ENCODE results near the gene HACL1.

The HACL1 gene

DNA sequence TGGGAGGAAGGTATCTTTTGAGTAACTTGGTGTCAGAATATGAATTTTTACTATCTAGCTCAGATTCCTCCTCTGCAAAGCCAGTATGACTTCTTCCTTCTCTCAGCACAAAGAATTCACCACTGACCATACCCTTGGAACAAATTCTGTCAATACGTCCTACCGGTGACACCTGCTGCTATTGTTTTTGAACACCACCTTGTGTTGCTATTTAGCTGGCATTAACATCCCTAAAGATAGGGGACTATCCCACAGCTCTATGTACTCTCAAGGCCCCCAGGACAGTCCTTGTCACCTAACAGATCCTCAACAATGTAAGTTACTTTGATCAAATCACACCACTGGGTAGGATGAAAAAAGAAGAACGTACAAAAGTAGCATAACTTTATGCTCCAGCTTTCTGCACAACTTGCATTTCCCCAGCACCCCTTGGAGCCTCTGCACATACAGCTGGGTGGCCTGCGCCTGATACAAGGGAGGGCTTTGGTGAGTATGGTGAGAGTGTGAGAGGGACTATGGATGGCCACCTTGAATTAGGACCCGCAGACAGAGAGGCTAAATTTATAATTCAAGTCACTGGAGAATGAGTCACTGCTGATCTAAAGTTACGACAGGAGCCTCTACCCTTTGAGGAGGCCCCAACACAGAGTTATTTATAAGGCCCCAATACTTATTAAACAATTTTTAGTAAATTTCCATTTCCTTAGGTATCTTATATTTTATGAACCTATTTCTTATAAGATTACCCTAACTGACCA, 77.5 kb downstream of the HACL1 start:
- DNase-seq (ENCODE audit: low spot score): no peak

DNA sequence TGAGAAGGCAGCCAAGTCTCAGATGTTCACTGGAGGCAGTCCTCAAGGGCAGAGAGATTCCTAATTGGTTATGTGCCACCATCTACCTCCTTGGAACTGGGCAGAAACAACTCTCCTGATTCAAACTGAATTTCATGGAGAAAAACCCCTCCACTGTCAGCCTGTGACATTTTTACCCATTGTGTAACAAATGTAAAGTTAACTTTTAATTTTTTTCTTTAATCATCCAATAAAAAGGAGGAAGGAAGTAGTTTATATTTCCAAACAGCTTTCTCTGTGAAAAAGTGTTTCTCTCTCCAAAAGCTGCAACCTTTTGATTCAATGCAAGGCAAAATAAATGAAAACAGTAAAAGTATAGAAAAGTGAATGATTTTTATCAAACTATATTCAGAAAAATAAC, 79.4 kb downstream of the HACL1 start:
- no peak for DNase-seq (ENCODE audit: low spot score)

- no peak for DNase-seq (ENCODE audit: low spot score)
These were observed 79.8 kb downstream of the HACL1 start, which contains the start of gene COLQ for GRCh38 chr3:15521573-15521965. COLQ (minus strand) TSS chr3:15521706; CDS start chr3:15521625, 81 bp downstream.

DNA sequence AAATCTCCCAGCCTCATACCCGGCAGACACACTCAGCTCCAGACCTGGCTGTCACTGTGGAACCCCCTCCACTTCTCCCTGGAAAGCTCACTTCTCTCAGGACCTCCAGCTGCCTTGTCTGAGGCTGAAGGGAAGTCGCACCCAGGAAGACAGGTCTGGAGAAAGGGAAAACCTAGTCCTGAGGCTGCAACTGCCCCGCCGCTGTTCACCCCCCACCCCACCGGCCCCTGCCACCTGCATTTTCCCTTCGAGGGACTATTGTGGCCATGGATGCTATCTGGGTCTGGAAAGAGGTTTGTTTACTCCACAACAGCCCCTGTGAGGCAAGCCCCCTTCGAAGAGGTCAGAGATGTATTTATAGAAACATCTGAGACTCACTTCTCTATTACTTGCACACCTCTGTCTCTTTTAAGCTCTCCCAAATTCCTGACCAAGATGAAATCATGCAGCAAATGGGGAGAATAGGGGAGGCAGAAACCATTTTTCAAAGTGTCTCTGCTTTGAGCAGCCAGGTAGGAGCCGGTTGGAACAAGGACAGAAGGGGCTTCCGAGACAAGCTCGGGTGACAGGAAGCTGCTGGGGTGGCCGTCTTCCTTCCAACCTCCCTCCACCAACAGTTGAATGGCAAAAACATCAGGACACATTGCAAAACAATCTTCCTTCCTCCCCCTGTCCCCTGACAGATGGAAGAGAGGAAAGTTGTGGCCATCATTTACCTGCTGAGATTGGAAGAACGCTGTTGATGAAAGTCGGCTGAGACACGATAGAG, 80.4 kb downstream of the HACL1 start:
- no peak for DNase-seq (ENCODE audit: low spot score)

DNA sequence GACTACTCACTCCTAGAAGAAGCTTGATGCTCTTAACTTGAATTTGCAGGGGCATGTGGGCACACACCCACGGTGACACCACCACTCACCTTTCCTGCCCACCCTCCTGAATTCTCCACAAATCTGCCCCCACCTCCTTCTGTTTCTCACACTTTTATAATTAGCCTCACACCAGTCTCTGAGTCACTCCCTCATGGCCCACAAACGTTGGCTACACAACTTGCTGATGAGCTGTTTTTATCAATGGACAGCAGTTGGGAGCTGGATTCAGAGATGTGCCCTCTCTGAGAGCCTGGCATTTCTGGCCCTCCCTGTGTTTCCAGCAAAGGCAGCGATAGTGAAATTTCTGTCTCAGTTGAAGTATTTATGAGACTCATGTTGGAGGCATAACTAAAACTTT, 81.2 kb downstream of the HACL1 start:
- DNase-seq (ENCODE audit: low spot score): no peak

- DNase-seq (ENCODE audit: low spot score): no peak
These were observed 82.3 kb downstream of the HACL1 start for GRCh38 chr3:15519096-15519495.

DNA sequence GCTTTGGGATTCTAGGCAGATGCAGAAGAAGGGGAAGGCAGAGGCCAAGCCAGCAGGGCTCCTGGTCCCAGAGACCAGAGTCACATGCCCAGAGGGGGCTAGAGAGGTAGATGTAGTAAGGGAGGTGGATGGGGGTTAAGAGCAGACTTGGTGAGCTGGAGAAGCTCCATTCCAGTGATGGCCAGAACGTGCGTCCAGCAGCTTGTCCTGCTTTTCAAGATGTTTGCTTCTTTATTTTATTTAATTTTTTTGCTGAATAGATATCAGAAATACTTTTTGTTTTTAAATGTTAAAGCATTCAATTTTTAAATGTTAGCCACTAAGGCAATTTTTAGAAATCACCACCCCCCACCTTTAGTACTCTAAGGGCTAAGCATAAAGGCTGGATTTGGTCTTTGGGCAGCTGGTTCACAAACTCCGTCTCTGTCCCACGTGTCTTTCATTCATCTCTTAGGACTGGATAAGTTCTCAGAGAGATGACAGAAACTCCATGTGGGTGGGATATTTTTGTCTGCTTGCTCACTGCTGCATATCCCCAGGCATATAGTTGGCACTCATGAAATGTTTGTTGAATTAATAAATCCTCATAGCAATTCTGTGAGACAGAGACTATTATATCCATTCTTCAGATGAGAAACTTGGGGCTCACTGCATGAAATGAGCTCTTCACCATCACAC, 86.6 kb downstream of the HACL1 start:
- DNase-seq (ENCODE audit: low spot score): no peak

DNA sequence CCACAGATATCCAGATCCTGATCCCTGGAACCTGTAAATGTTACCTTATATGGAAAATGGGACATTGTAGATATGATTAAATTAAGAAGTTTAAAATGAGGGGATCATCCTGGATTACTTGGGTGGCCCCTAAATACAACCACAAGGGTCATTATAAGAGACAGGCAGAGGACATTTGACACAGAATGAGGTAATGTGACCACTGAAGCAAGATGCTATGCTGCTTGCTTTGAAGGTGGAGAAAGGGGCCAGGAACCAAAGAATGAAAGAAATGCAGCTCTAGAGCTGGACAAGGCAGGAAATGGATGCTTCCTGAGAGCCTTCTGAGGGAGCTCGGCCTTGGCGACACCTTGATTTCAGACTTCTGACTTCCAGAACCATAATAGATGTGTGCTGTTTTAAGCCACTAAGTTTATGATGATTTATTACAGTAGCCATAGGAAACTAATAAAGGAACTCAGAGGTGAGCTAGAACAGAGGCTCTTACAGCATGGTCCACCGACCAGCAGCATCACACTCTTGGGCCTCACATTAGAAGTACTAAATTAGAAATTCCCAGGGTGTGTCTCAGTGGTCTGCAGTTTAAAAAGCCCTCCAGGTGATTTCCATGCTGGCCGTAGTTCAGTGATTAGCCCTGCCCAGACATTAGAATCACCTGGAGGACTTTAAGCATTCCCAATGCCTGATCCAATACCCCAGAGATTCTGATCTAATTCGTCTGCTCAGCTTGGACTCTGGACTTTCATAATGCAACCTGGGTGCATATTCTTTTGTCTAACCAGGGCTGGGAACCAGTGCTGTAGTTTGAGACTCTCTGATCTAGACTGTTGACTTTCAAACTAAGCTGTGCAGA, 87.3 kb downstream of the HACL1 start:
- DNase-seq (ENCODE audit: low spot score): no peak

- DNase-seq (ENCODE audit: low spot score): no peak
These were observed 88.3 kb downstream of the HACL1 start for GRCh38 chr3:15513116-15513515.

GRCh38 chr3:15512166-15512565, 89.2 kb downstream of the HACL1 start:
- DNase-seq (ENCODE audit: low spot score): no peak

GRCh38 chr3:15511156-15511555, 90.2 kb downstream of the HACL1 start:
- DNase-seq (ENCODE audit: low spot score): no peak
